ENCODE results near the gene KDM4C.

KDM4C gene

DNA sequence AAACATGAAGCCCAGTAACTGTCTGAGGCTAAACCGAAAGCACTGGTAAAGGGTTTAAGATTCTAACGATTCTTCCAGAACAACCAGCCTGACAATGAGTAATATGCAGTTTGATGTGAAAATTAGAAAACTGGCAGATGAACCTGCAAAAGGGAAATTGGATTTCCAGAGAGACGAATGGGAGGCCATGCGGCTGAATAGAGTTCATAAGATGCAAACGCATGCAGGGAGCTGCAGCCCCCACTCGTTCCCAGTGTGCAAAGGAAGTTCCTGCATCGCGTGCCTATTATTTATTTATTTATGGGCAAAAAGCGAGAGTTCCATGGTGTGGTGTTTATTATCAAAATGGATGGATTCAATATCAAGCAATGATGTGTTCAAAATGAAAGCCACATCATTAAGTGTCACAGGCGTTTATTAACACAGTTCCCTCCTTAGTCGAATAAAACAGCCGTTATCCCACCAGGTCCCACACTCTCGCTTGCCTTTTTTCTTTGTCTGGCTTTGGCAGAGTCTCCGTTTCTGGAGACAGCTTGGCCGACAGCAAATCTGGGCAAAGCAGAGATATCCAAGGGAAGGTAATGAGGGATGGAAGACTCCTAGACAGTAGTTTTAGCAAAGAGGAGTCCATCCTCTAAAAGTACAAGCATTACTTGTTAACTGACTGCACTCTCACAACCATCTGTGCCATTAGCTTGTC lies 451.4 kb downstream of the KDM4C start:
- Histone ChIP-seq H4K20me1 (ENCODE audit: low read depth, low read length) (no peaks in the 10 kb centered on the region), H3K9me3 (ENCODE audit: insufficient read depth, low read length) (no peaks in the 10 kb centered on the region), H3K27ac (ENCODE audit: low read depth, low read length) (no peak overlapping the region), H3K4me2 (ENCODE audit: low read depth, low read length, poor library complexity, severe bottlenecking) (no peak overlapping the region), H3K36me3 (ENCODE audit: low read length) (no peaks in the 10 kb centered on the region), H3K27me3 (ENCODE audit: low read length) (no peaks in the 10 kb centered on the region), H2AFZ (ENCODE audit: low read depth, low read length, severe bottlenecking) (no peak overlapping the region), H3F3A (ENCODE audit: insufficient read depth) (no peaks in the 10 kb centered on the region), H3K9me2 (replicated peaks; ENCODE audit: insufficient read depth, low read length) (no peaks in the 10 kb centered on the region), H3K9ac (ENCODE audit: low read length) (no peak overlapping the region), H3K4me3 (ENCODE audit: insufficient read depth, low read length, poor library complexity, severe bottlenecking) (no peak overlapping the region), H3K79me2 (ENCODE audit: insufficient read depth, low read length) (no peaks in the 10 kb centered on the region)
- TF ChIP-seq, protein P1, sequence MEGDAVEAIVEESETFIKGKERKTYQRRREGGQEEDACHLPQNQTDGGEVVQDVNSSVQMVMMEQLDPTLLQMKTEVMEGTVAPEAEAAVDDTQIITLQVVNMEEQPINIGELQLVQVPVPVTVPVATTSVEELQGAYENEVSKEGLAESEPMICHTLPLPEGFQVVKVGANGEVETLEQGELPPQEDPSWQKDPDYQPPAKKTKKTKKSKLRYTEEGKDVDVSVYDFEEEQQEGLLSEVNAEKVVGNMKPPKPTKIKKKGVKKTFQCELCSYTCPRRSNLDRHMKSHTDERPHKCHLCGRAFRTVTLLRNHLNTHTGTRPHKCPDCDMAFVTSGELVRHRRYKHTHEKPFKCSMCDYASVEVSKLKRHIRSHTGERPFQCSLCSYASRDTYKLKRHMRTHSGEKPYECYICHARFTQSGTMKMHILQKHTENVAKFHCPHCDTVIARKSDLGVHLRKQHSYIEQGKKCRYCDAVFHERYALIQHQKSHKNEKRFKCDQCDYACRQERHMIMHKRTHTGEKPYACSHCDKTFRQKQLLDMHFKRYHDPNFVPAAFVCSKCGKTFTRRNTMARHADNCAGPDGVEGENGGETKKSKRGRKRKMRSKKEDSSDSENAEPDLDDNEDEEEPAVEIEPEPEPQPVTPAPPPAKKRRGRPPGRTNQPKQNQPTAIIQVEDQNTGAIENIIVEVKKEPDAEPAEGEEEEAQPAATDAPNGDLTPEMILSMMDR (IDR thresholded peaks at IDR 0.05; ENCODE audit: insufficient read depth, low read length, poor library complexity, severe bottlenecking) = no peak
- TF ChIP-seq EZH2phosphoT487 (conservative IDR thresholded peaks at IDR 0.05; ENCODE audit: low read length) = no peak

DNA sequence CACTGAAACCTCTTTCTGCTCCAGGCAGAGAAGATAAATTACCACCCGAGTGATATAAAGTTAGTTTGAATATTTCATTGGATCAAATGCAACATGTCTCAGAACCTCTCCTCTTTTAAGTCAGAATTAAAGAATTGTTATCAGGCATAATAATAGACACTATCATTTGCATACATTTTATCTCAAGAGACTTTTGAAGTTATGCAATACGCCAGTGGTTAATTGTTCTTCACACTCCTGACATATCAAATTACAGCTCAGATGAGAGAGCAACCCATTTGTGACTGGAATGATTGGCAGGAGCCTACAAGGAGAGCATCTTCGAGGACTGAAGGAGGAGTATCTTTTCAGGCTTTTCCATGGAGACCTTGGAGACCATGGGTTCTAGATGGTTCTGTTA lies 452.2 kb downstream of the KDM4C start:
- Histone ChIP-seq H3K9ac (ENCODE audit: low read length) (no peak overlapping the region), H3K9me3 (ENCODE audit: insufficient read depth, low read length) (no peaks in the 10 kb centered on the region), H3F3A (ENCODE audit: insufficient read depth) (no peaks in the 10 kb centered on the region), H2AFZ (ENCODE audit: low read depth, low read length, severe bottlenecking) (no peak overlapping the region), H3K27ac (ENCODE audit: low read depth, low read length) (no peak overlapping the region), H3K27me3 (ENCODE audit: low read length) (no peaks in the 10 kb centered on the region), H4K20me1 (ENCODE audit: low read depth, low read length) (no peaks in the 10 kb centered on the region), H3K4me3 (ENCODE audit: insufficient read depth, low read length, poor library complexity, severe bottlenecking) (no peak overlapping the region), H3K4me2 (ENCODE audit: low read depth, low read length, poor library complexity, severe bottlenecking) (no peak overlapping the region), H3K9me2 (replicated peaks; ENCODE audit: insufficient read depth, low read length) (no peaks in the 10 kb centered on the region), H3K36me3 (ENCODE audit: low read length) (no peaks in the 10 kb centered on the region), H3K79me2 (ENCODE audit: insufficient read depth, low read length) (no peaks in the 10 kb centered on the region)
- no peak for TF ChIP-seq EZH2phosphoT487 (conservative IDR thresholded peaks at IDR 0.05; ENCODE audit: low read length)
- TF ChIP-seq, protein P1 (IDR thresholded peaks at IDR 0.05; ENCODE audit: insufficient read depth, low read length, poor library complexity, severe bottlenecking) = no peak

DNA sequence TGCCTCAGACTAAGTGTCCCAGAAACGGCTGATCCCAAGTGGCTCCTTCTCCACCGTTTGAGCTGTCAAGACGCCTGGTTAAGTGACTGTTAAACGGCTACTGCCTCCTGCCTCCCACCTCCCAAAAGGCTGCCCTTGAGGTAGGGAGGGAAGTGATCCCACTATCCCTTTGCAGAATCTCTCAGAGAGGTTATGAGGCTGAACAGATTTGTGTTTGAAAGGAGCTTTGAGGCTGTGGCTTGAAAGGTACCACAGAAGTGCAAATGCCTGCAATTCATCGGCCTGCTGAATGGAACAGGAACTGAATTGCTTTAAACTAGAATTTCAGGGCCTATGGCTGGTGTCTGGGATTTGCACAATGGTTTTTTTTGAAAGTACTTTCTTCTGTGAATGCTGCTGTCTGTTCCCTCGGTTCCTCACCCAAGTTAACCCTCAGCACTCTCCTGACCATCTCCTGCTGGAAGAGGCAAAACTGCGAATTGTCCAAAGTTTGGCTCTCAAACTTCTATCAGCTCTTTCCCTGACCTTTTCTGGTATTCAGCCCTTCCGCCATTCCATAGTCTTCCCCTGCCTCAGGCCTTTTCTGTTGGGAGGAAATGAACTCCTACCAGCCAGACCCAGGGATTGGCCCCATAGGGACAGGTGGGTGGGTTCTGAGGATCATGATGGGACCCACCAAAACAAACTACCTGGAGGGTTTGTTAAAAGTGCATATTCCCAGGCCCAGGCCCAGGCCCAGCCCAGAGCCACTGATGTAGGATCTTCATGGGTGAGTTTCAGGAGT lies 453.3 kb downstream of the KDM4C start:
- Histone ChIP-seq H3K36me3 (ENCODE audit: low read length) (no peaks in the 10 kb centered on the region), H3K9ac (ENCODE audit: low read length) (no peak overlapping the region), H3K9me3 (ENCODE audit: insufficient read depth, low read length) (no peaks in the 10 kb centered on the region), H3K4me2 (ENCODE audit: low read depth, low read length, poor library complexity, severe bottlenecking) (no peak overlapping the region), H3K79me2 (ENCODE audit: insufficient read depth, low read length) (no peaks in the 10 kb centered on the region), H3K27ac (ENCODE audit: low read depth, low read length) (no peak overlapping the region), H3K27me3 (ENCODE audit: low read length) (no peaks in the 10 kb centered on the region), H2AFZ (ENCODE audit: low read depth, low read length, severe bottlenecking) (no peak overlapping the region), H3K9me2 (replicated peaks; ENCODE audit: insufficient read depth, low read length) (no peaks in the 10 kb centered on the region), H3K4me3 (ENCODE audit: insufficient read depth, low read length, poor library complexity, severe bottlenecking) (no peak overlapping the region), H3F3A (ENCODE audit: insufficient read depth) (no peaks in the 10 kb centered on the region), H4K20me1 (ENCODE audit: low read depth, low read length) (no peaks in the 10 kb centered on the region)
- TF ChIP-seq, protein P1 (IDR thresholded peaks at IDR 0.05; ENCODE audit: insufficient read depth, low read length, poor library complexity, severe bottlenecking) = no peak
- TF ChIP-seq EZH2phosphoT487 (conservative IDR thresholded peaks at IDR 0.05; ENCODE audit: low read length) = no peak

Measured in SU-DHL-6 (cell line).